ENCODE data around the gene ARVCF. TPM values are rescaled to one million over a fixed set of nuclear protein-coding genes. Genes with fewer than 3 reads are reported as not detected.
A peak's percentile ranks its signal among the peaks of the same experiment; 100 is the strongest.

Gene ARVCF
- total RNA-seq, 1 donor, result 2.3 TPM

DNA sequence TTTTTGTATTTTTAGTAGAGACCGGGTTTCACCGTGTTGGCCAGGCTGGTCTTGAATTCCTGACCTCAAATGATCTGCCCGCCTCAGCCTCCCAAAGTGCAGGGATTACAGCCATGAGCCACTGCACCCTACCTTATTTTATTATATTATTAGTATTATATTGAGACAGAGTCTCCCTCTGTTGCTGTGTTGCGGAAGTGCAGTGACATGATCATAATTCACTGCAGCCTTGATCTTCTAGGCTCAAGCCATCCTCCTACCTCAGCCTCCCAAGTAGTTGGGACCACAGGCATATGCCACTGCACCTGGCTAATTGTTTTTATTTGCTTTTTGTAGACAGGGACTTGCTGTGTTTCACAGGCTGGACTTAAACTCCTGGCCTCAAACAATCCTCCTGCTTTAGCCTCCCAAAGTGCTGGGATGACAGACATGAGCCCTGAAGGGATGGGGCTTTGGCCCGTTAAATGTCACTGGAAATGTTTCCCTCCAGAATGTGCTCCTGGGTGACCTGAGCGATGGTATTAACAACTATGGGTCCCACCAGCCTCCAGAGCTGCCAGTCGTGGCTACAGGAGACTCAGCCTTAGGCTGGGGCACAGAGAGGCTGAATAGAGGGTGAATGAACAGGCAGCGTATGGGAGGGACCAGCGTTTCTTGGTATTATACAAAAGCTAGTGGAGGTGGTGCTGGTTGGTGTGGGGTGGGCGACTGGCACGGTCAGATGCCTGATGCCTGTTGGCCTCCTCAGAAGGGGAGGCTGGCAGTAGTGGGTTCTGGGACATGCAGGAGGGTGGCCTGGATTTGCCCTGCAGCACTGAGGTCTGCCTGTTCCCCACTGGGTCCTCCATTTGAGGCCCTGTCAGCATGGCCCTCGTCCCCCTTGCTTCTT, 11.6 kb upstream of the ARVCF start:
- Histone ChIP-seq H3K4me1 (ENCODE audit: insufficient read depth, low read length) (peaks cover 20% of the 10 kb centered on the region), H3K27me3 (ENCODE audit: insufficient read depth, low read length) (no peaks in the 10 kb centered on the region), H3K4me3 (ENCODE audit: low read length) (no peak overlapping the region), H3K9me3 (ENCODE audit: low read depth, low read length) (no peaks in the 10 kb centered on the region)

DNA sequence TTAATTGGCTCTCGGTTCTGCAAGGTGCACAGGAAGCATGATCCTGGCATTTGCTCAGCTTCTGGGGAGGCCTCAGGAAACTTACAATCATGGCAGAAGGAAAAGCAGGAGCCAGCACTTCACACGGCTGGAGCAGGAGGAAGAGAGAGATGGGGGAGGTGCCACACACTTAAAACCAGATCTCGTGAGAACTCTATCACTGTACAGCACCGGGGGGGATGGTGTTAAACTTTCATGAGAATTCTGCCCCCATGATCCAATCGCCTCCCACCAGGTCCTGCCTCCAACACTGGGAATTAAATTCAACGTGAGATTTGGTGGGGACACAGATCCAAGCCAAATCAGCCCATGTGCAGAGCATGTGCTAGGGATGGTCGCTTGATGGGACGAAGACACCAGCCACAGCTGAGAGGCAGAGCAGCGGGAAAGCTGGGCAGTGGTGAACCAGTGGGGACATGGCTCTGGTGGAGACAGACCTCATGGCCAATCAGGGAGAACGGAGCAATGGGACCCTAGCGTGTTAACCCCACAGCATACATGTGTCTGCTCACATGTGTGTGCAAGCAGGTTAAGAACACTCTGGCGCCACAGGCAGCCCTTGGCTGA, 10.5 kb upstream of the ARVCF start:
- Histone ChIP-seq H3K27me3 (ENCODE audit: insufficient read depth, low read length) (no peaks in the 10 kb centered on the region), H3K4me1 (ENCODE audit: insufficient read depth, low read length) (peaks cover 25% of the 10 kb centered on the region), H3K4me3 (ENCODE audit: low read length) (no peak overlapping the region), H3K9me3 (ENCODE audit: low read depth, low read length) (no peaks in the 10 kb centered on the region)

DNA sequence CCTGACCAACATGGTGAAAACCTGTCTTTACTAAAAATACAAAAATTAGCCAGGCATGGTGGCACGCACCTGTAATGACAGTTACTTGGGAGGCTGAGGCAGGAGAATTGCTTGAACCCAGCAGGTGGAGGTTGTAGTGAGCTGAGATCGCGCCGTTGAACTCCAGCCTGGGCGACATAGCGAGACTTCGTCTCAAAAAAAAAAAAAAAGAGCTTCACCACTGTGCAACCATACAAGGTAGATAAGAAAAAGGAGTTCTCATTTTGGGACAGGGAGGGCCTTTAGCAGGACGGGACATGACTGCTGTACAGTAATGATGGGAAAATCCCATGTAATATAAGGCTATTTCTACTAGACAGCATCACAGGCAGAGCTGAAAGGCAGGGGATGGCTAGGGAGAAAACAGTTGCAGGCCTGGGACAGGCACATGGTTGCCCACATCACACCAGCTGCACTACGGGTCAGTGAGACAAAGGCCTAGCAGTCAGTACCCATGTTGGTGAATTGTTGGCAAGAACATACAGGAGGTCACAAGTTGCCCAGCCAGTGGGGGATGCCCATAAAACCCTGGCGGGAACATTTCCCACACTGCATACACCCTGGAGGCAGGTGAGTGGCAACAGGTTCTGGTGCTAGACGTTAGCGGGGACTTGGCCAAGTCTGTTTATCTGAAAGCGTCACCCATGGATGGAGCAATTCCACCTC, 9.7 kb upstream of the ARVCF start:
- H3K27me3 ChIP-seq (ENCODE audit: insufficient read depth, low read length), result no peaks in the 10 kb centered on the region
- no peaks in the 10 kb centered on the region for H3K9me3 ChIP-seq (ENCODE audit: low read depth, low read length)
- no peak overlapping the region for H3K4me3 ChIP-seq (ENCODE audit: low read length)
- peaks cover 23% of the 10 kb centered on the region for H3K4me1 ChIP-seq (ENCODE audit: insufficient read depth, low read length)

DNA sequence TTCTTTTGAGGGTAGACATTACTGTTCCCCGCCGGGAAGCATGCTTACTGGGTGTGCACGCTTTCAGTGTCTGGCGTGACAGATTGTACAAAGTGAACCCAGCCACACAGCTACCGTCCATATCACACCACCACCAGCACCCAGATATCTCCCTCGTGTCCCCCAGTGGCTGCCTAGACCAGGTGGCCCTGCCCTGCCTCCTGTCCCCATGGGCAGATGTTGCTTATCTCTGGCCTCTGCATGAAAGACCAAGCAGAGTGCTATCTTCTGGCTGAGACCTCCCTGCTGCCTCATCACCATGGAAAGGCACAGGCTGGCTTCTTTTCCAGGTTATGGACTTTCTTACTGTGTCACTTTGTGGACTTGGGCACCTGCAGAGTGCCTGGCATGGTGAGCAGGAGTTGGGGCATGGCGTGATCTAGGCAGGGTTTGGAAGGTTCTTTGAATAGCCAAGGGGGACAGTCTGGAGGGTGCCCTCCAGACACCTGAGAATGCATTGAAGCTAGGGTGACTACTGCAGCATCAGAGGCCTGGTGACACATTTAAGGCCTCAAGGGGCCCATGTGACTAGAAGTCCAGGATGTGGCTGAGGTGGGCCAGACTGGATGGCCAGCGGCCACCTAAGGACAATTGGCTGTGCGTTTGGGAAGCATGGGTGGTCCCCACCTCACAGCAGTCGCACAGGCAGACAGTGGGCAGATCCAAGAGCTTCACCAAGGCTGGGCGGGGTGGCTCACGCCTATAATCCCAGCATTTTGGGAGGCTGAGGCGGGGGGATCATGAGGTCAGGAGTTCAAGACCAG, 9.0 kb upstream of the ARVCF start:
- Histone ChIP-seq H3K27me3 (ENCODE audit: insufficient read depth, low read length) (no peaks in the 10 kb centered on the region), H3K9me3 (ENCODE audit: low read depth, low read length) (no peaks in the 10 kb centered on the region), H3K4me1 (ENCODE audit: insufficient read depth, low read length) (peaks cover 22% of the 10 kb centered on the region)

DNA sequence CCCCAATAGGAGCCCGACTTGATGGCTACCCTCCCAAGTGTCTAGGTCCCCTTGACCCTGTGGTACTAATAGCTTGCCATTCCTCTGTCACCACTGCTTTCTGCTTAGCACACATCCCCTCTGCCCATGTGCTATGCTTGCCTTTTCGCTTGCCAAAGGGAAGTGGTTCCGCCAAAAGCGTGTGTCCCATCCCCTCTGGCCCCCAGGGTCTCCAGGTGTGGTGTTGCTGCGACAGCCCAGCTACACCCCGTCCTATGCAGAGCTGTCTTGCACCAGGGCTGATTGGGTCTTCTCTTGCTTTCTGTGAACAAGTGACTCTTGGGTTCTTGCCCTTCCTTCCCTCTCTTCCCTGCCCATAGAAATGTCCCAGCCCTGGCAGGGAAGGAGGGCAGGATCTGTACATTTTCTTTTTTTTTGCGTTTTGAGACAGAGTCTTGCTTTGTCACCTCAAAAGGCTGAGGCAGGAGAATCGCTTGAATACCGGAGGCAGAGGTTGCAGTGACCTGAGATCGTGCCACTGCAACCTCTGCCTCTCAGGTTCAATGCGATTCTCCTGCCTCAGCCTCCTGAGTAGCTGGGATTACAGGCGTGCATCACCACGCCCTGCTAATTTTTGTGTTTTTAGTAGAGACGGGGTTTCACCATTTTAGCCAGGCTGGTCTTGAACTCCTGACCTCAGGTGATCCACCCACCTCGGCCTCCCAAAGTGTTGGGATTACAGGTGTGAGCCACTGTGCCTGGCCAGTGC, 8.2 kb upstream of the ARVCF start:
- H3K9me3 ChIP-seq (ENCODE audit: low read depth, low read length), result no peaks in the 10 kb centered on the region
- peaks cover 28% of the 10 kb centered on the region for H3K4me1 ChIP-seq (ENCODE audit: insufficient read depth, low read length)
- no peaks in the 10 kb centered on the region for H3K27me3 ChIP-seq (ENCODE audit: insufficient read depth, low read length)
- H3K4me3 ChIP-seq (ENCODE audit: low read length), result no peak overlapping the region

More for the DNA sequence above, 9.0 kb upstream of the ARVCF start:
- no peak overlapping the region for H3K4me3 ChIP-seq (ENCODE audit: low read length)

DNA sequence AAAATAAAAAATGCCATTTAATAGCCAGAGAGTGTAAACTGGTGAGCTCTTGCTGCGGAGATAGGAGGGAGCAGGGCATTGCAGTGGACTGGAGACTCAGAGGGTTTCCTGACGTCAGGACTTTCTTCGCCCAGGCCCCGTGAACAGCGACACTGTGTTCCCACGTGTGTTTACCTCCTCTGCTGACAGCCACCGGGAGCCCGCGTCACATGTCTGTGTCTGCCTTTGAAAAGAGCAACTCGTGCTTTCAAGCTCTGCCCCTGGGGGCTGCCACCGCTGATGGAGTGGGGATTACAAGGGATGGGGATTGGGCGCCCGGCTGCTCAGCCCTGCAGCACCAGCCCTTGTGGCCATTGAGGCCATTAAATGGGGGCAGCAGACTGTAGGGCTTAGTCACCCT, 7.6 kb upstream of the ARVCF start:
- H3K4me1 ChIP-seq (ENCODE audit: insufficient read depth, low read length), result peaks cover 28% of the 10 kb centered on the region
- no peak overlapping the region for H3K4me3 ChIP-seq (ENCODE audit: low read length)
- H3K9me3 ChIP-seq (ENCODE audit: low read depth, low read length), result no peaks in the 10 kb centered on the region
- no peaks in the 10 kb centered on the region for H3K27me3 ChIP-seq (ENCODE audit: insufficient read depth, low read length)

DNA sequence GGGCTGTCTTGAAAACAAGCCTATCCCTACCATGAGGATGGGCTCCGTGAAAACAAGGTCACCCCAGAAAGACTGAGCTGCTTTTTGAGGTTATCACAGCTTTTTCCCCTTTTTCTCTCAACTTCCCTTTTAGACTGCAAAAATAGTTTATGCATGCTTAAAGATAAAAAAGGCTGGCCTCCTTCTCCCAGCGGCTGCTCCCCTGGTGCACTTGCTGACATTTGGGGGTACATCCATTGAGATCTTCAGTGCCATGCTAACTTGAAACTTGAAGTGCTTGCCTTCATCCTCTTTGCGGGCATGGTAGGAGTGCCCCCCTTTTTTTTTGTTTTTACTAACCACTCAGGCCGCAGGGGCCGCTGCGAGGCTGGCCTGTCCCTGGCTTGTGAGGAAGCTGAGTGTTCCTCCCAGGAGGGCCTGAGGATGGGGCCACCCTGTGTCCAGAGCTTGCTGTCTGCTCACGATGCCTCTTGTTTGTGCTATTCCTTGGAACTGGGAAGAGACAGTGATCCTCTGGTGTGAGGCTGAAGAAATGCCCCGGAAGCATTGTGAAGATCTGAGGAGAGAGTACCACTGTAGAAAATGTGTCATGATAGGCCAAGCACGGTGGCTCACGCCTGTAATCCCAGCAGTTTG, 6.5 kb upstream of the ARVCF start:
- peaks cover 28% of the 10 kb centered on the region for H3K4me1 ChIP-seq (ENCODE audit: insufficient read depth, low read length)
- no peak overlapping the region for H3K4me3 ChIP-seq (ENCODE audit: low read length)
- no peaks in the 10 kb centered on the region for H3K9me3 ChIP-seq (ENCODE audit: low read depth, low read length)
- H3K27me3 ChIP-seq (ENCODE audit: insufficient read depth, low read length), result peaks cover 2% of the 10 kb centered on the region

DNA sequence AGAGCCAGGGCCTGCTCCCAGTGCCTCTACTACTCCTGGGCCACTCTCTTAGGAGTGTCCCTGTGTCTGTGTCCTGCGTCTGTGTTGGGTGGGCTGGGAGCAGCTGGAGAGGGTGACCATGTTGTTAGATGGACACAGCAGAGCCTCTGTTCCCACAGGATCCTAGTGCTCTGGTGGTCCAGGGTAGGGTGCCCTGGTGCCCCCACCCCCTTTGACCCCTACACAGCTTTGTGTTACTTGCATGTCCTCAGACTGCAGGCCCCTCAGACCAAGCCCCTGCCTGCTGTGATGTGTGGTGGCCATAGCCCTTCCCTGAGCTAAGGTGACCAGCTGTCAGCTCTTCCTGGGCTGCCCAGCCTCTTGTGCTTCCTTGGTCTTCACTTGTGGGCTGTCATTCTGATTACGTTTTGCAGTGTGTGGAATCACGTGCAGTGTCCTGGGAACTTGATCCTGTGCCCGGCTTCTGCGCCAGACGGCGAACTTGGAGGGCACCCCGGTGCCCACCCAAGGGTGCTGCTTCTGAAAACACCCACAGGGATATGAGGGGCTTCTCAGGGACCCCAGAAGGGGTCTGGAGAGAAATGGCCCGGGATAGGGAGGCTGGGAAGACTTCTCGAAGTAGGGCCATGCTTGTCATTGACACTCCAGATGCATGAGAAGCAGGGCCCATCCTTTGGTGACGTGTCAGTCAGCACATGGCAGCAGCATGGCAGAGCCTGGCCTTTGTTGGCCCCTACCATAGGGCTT, 5.8 kb upstream of the ARVCF start:
- Histone ChIP-seq H3K27me3 (ENCODE audit: insufficient read depth, low read length) (peaks cover 9% of the 10 kb centered on the region), H3K9me3 (ENCODE audit: low read depth, low read length) (no peaks in the 10 kb centered on the region), H3K4me1 (ENCODE audit: insufficient read depth, low read length) (peaks cover 30% of the 10 kb centered on the region), H3K4me3 (ENCODE audit: low read length) (no peak overlapping the region)

DNA sequence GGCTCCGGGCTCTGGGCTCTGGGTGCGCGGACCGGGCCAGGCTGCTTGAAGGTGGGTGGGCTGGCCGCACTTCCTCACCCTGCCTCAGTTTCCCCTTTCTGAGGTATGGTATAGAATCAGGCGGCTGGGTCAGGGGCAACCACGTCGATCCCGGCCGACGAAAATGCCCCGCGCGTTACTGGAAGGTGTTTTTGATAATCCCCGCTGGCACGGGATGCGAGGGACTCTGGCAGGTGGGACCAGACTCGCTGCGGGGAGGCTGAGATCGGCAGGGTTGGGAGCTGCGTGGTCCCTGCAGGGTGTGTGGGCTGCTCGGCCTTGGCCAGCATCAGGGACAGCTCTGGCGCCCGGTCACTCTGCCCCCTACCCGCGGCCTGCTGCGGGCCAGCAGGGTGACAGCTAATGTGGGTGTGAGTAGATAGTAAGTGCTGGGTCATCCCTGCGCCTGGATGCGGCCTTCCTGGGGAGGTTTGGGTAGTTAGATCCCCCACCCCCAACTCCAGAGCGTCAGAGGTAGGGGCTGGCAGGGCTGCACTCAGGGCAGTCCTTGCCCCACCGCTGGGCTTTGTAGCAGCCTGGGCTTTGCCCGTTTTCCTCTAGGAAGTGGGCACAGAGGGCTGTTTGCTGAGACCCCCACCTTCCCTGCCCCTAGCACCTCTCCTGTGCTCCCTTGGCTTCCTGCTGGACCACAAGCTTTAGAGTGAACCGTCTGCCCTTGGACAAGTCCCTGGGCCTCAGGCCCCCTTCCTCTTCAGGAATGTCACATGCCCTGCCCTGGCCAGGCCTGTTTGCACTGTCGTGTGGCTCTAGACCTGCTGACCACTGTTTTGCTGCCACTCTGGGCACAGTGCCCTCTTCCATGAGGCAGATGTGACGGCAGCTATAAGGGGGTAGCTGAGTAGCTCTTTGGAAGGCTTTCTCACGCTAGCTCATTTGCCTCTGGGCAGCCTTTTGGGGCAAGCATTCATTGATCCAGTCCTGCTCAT, 4.9 kb upstream of the ARVCF start:
- Histone ChIP-seq H3K4me1 (ENCODE audit: insufficient read depth, low read length) (peaks cover 35% of the 10 kb centered on the region), H3K4me3 (ENCODE audit: low read length) (peak overlapping the region; percentile 96), H3K9me3 (ENCODE audit: low read depth, low read length) (no peaks in the 10 kb centered on the region), H3K27me3 (ENCODE audit: insufficient read depth, low read length) (peaks cover 10% of the 10 kb centered on the region)

DNA sequence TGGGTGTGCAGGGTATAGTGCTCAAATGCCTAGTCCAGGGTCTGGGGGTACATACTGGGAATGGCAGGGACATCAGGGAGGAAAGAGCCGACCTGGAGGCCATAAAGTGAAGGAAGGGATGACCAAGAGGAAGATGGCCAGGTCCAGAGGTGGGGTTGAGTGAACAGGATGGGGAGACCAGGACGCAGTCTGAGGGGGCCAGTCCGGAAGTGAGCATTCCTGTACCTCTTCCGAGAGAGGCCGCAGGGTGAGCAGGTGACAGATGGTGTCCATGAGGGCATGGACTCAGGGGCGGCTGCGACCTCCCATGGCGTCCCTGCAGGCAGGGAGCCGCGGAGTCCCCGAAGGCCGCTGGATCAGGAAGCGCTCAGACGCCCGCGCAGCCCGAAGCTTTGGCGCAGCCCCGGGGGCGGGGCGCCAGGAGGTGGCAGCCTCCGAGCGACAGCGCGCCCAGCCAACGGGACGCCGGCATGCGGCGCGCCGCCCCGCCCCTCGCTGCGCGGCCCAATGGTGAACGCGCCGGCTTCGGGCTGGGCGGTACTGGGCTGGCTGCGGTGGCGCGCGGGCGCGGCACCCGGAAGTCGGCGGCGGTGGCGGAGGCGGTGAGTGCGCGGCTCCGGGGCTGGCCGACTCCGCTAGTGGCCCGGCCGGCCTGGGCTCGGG, 4.0 kb upstream of the ARVCF start, which contains the start of gene TANGO2:
Gene TANGO2, plus strand, starts transcription at position 578 of the 663 bp plus-strand sequence. CDS start 15,689 bp downstream, outside the sequence.
- no peaks in the 10 kb centered on the region for H3K9me3 ChIP-seq (ENCODE audit: low read depth, low read length)
- H3K4me3 ChIP-seq (ENCODE audit: low read length), result peak within 1 kb of the TSS; percentile 96
- peaks cover 12% of the 10 kb centered on the region for H3K27me3 ChIP-seq (ENCODE audit: insufficient read depth, low read length)
- peaks cover 35% of the 10 kb centered on the region for H3K4me1 ChIP-seq (ENCODE audit: insufficient read depth, low read length)

DNA sequence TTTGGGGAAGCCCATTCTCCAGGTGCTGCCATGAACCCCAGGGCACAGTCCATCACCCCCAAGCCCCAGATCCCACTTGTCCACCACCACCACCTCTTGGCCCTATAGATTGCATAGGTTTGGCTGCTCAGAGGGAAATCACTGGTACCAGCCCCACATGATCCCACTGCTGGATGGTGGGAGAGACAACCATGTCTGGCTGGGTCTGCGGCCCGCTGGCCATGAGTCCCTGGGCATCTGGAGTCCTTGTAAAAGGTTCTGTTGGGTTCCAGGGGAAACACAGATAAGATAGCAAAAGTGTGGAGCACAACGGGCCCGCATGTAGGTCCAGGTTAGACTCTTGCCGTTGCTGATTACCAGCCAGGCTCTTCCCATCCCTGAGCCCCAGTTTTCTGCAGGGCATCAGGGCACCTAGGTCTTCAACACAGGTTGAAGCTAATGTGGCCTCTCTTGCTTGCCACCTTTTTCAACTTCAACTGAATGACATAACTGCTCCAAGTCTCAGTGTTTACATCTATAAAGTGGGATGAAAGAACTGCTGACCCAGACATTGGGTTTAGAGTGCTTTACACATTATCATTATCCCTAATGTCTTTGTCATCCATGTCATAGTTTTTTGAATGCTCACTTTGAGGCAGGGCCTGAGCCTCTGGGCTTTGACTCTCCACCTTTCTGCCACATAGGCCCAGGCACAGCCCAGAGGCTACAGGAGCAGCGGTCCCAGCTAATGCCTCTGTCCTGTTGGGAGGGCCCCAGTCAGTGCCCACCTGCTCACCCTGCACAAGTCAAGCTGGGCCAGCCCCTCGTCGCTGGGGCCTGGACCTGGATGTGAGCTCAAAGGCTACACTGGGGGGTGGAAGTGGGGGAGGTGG, 3.3 kb upstream of the ARVCF start:
- Histone ChIP-seq H3K27me3 (ENCODE audit: insufficient read depth, low read length) (peaks cover 19% of the 10 kb centered on the region), H3K9me3 (ENCODE audit: low read depth, low read length) (no peaks in the 10 kb centered on the region), H3K4me3 (ENCODE audit: low read length) (peak overlapping the region; percentile 96), H3K4me1 (ENCODE audit: insufficient read depth, low read length) (peaks cover 35% of the 10 kb centered on the region)
